Measurements from ENCODE around the gene CUEDC1. TPM values are rescaled to one million over a fixed set of nuclear protein-coding genes. Genes with fewer than 3 reads are reported as not detected.
"Not testable (repeated sequence)": the region's sequence is repeated elsewhere in the genome, so short reads cannot be mapped to it uniquely, and the experiment has no call there.

CUEDC1 gene
- total RNA-seq, 1 donor from 2014 or later, result 3.2 TPM

DNA sequence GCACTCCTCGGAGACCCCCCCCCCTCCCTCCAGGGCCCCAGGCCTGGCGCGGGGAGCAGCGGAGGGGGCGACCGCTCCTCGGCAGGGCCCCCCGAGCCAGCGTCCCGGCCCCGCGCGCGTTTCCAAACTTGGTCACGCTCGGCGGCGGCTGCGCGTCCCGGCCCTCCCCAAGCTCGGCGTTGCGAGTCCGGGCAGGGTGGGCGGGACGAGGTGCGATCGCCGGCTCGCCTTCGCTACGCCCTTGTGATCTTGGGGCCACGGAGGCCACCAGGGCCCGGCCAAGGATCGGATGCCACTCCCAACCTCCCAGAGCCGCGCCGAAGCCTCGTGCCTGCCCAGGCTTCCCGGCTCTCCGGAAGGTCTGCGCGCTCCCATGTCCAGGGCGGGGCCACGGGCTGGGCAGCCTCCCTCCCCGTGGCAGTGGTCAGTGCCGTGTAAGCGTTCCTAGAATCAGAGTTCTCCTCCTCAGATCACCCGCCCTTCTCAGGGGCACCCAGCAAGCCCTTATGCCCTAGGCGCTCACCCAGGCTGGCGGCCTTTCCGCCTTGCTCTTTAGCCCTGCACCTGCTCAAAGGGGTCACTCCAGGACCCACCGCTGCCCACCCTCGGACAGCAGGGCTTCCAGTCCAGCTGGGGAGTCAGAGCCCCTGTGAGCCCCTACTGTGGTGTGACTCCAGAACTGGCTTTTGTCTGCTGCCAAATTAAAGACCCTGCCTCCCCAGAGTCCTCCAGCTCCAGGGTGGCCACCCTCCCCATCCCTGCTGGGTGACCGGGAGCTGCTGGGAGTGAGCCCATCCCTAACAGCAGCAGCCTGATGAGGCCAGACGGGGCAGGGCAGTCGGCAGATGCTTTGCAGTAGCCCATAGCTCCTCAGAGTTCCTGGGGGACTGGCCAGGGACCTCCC is 93.2 kb downstream of the CUEDC1 start:
- peak; percentile 47 to 53 for DNase-seq (ENCODE audit: low read depth in 2 of 2)

DNA sequence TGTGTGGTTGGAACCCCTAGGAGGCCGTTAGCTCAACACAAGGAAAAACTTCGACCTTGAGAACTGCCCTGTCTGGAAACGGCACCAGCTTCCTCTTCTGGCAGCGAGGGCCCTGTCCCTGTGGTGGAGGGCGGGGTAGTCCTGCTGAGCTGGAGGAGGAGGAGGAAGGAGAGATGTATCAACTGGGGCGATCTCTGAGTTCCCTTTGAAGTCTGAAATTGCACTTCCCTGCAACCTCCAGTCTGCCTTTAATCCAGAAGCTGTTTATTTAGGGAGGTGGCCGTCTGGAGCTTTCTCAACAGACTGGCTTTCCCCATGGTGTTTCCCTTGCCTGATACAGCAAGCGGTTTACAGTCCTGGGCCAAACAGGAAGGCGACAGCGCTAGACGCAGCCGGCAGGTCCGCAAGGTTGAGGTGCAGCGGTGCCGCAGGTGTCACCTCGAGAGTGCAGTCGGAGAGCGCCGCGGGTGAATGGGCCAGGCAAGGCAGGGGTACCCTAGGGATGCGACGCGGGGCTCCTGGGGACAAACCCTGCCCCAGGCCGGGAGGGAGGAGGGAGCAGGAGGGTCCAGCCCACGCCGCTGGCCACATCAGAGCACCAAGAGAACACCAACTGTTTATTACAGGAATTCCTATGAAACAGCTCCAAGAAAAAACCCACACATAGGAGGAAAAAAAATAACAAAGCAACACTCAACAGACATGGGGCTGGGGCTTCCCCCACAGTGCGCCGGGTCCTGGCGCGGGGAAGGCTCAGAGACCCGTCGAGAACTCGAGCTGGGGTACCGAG is 94.0 kb downstream of the CUEDC1 start:
- peak in 1 of 2 donors; percentile 45 for DNase-seq (ENCODE audit: low read depth in 2 of 2)

DNA sequence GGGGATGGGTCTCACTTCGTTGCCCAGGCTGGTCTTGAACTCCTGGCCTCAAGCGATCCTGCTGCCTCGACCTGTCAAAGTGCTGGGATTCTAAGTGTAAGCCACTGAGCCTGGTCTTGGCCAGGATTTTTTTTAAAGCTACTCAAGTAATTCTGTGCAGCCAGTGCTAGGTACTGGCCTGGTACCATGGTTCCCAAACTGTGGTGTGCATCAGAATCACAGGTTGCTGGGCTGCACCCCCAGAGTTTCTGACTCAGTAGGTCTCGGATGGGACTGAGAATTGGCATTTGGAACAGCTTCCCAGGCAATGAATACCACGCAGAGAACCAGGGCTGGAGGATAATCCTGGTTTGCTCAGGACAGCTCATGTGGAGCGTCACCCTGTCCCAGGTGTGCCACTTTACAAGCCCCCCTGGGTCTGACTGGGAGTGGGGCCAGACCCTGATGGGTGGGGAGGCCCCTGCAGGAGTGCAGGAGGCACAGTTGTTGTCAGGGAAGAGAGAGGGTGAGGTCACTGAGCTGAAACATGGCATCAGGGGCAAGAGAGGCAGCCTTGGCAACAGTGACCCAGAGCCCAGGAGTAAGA is 94.7 kb downstream of the CUEDC1 start:
- no peak for DNase-seq (ENCODE audit: low read depth in 2 of 2)

DNA sequence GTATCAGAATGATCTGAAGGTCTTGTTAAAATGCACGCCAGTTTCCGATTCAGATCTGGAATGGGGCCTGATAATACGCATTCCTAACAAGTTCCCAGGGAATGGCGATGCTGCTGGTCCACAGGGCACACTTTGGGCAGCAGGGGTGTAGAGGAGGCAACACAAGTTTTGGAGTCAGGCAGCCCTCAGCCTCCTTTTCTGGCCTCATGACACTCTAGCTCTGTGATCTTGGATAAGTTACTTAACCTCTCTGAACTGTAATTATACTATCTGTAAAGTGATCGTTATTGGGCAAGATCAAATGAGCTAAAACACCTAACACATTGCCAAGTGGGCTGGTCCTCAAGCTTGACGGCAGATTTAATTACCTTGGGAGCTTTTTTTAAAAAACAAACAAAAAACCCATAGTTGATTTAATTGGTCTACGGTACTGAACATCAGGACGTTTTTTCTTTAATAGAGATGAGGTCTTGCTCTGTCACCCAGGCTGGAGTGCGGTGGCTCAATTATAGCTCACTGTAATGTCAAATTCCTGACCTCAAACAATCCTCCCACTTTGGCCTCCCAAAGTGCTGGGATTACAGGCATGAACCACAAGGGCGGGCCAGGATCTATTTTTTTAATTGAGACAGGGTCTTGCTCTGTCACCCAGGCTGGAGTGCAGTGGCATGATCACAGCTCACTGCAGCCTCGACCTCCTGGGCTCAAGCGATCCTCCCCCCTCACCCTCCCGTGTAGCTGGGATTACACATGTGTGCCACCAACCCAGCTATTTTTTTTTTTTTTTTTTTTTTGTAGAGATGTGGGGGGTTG is 95.4 kb downstream of the CUEDC1 start:
- no peak for DNase-seq (ENCODE audit: low read depth in 2 of 2)

DNA sequence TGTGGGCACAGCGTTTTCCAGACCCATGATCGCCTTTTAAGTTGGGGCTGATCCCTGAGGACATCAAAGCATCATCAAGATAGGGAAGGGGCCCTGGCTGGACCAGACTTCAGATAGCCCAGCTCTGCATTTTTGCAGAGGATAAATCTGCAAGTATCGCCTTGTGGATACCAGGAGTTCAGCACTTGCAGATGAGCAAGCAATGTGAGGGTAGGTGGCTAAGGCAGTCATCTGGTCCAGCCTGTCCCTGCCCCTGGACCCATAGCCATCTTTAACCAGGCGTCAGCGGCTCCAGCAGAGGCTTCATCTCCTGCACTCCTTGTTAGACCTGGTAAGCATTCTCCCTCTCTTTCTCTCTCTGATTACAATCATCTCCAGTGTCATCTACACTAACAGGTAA is 96.4 kb downstream of the CUEDC1 start:
- no peak for DNase-seq (ENCODE audit: low read depth in 2 of 2)

DNA sequence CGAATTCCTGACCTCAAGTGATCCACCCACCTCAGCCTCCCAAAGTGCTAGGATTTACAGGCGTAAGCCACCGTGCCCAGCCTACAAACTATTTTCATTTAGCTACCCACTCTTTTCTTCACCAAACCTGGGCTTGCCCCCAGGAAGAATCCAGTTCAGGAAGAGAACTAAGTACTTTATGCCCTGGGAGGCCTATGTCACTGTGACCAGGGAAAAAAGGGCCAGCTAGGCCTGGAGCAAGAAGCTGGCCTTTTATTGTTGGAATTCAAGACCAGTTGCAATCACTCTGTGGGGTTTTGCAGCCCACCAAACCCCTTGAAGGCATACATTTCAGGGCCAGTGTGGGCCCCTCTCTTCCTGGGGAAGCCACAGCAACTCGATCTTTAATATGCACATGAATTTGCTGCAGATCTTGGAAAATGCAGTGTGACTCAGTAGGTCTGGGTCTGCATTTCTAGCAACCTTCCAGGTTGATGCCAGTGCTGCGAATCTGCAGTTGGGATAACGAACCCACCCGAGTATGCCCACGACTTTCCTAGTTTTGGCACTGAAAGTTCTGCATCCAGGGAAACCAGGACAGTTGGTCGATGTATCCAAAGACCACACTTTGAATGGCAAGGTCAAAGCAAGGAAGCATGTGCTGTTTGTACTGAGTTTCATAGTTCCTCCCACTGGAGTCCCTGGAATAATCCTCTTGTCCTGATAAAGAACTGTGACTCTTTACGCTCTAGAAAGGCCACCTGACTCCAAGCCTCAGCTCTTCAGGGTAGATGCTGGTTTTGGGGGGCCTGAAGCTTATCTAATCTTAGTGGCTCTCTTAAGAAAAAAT is 98.2 kb downstream of the CUEDC1 start:
- DNase-seq (ENCODE audit: low read depth in 2 of 2), result no peak

DNA sequence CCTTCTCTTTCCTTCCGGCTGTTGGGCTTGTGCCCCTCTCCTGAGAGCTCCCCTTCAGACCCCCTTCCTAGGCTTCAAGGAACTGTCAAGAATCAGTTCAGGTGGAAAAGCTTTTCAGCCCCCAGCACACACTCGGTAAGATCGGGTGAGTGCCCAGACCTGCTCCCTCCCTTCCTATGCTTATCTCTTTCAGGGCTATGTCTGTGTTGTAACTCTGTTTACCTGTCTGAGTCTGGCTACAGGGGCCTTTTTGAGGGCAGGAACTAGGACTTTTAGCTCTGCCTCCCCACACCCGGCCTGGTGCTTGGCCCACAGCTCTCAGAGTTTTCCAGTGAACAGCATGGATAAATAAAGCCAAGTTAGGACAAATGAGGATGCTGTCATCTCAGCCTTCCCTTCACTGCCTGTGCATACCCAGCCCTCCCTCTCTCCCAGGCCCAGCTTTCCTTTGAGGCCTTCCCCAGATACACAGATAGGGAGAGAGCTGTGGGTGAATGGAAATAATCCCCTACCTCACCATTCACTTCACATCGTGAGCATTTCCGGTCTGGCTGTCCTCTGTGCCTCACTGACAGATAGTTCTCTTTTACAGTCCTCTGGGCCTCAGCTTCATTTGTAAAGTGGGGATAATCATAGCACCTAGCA is 99.7 kb downstream of the CUEDC1 start:
- no peak for DNase-seq (ENCODE audit: low read depth in 2 of 2)

DNA sequence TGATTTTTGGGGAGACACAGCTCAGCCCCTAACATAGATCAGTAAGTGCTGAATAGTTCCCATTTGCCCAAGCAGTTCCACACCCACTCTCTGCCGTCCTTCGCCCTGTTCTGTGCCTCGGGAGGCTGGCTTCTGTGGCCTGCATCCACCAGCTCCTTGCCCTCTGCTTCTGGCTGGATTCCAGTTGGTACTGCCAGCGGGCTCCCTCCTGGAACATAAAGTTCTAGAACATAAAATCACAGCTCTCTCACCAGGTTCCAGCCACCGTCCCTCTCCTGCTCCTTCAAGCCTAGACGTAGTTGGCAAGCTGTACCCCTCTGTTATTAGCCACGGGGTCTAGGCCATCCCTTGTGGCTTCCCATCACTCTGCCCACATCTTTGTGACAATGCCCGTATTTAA is 101.5 kb downstream of the CUEDC1 start:
- no peak for DNase-seq (ENCODE audit: low read depth in 2 of 2)

DNA sequence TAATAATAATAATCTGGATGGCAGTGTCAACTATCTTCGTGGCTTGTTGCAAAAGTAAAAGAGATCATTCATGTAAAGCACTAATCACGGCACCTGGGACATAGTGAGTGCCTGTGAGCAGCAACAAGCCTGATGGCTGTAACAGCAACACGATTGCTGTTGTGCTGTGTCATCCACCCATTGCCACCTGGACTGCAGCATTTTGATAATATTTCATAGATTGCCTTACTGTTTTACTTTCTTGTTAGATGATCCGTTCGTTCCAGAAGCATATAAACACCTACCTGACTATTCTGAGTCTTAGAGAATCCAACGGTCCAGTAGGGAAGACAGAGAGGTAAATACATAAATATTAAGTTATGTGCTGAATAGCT is 102.3 kb downstream of the CUEDC1 start:
- DNase-seq (ENCODE audit: low read depth in 2 of 2), result no peak

DNA sequence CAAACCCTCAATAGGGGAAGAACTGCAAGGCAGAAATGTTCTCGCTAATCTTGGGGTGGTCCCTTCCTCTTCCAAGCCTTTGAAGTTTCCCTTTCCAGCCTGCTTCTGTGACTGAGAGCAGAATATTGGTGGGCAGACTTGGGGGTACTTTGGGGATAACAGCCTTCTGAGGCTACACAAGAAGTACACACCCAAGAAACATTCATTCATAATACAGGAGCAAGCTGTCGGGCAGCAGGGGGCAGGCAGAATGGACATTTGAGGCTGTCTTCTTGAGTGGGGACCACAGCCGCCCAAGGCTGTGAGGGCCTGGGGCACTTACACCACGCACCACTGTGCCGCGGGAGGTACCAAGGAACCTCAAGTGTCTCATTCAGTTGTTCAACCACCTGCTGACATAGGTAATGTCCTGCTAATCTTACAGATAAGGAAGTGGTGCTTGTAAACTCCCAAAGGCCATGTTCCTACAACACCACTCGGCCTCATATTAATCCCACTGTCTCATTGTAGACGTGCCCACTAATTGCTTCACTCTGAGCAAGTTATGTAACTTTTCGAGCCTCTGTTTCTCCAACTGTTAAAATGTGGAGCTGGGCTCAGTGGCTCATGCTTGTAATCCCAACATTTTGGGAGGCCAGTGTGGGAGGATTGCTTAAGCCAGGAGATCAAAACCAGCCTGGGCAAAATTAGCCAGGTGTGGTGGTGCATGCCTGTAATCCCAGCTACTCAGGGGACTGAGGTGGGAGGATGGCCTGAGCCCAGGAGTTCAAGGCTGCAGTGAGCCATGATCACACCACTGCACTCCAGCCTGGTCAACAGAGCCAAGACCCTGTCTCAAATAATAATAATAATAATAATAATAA is 102.9 kb downstream of the CUEDC1 start:
- no peak for DNase-seq (ENCODE audit: low read depth in 2 of 2)

DNA sequence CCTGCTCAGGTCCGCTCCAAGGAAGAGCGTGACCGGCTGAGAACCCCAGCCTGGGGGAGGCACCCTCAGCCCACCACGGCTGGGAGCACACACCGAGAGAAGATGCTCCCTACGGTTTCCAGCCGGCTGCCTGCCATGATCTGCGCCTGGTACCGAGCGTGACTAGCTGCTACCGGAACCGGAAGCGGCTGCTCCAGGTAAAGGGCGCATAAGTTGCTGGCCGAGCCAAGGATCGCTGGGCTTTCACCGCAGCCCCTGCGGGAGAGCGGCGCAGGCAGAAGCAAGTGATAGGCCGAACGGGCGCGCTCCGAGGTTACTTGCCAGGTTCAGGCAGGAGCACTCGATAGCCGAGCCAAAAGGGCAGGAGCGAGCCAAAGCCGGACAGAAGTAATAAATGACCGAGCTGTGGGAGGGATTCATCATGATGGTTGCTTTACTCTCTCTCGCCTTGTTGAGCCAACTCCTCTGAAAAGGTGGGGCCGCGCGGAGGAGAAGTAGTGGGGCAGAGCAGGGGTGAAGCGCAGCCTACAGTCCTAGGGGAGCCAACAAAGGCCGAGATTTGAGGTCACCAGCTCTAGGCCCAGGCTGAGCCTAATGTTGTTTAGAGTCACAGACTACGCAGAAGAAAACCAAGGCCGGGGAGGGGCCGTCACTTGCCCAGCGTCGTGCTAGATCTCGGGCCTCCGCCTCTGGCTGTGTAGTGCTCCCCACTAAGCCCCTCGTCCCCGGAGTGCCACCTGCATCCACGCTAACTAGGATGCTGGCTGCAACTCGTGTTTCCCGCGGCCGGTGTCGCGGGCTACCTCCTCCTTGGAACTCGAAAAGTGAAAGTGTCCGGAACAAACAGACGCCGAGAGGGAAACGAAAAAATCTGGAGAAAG is 105.1 kb downstream of the CUEDC1 start, which contains the start of gene MRPS23:
Gene MRPS23 (minus strand): TSS at position 171 of the 881 bp plus-strand sequence. CDS start 34 bp downstream, at position 137.
- DNase-seq (ENCODE audit: low read depth in 2 of 2), result peak; percentile 99

DNA sequence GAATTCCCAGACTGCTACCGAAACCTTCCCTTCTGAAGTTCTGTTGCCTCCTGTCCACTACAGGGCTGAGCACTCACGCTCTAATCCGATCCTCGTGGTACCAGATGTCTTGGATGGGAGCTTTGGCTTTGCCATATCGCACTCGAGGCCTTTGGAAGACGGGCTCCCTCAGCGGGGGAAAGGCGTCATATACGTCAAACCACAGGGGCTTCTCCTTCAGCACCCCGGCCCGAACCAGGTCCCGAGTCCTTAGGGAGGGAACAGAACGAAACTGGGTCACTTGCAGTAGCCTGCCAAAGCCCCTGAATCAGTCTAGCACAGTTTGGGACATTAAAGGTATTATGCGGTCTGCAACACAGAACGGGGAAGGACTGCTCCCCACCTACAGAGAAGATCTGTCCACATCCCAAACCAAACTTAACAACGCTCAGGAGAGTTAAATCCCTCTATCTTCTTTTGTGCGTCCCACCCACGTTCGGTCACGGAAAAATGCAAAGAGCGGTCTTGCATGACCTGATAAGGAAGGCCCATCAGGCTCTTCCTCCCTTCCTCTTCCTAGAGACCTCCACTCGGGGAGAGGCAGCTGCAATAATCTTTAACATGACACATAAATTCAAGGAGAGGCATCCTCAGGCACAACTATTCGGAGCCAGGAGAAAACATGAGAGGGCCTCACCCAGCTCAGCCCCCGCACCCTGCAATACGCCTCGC is 105.9 kb downstream of the CUEDC1 start:
- no peak for DNase-seq (ENCODE audit: low read depth in 2 of 2)

DNA sequence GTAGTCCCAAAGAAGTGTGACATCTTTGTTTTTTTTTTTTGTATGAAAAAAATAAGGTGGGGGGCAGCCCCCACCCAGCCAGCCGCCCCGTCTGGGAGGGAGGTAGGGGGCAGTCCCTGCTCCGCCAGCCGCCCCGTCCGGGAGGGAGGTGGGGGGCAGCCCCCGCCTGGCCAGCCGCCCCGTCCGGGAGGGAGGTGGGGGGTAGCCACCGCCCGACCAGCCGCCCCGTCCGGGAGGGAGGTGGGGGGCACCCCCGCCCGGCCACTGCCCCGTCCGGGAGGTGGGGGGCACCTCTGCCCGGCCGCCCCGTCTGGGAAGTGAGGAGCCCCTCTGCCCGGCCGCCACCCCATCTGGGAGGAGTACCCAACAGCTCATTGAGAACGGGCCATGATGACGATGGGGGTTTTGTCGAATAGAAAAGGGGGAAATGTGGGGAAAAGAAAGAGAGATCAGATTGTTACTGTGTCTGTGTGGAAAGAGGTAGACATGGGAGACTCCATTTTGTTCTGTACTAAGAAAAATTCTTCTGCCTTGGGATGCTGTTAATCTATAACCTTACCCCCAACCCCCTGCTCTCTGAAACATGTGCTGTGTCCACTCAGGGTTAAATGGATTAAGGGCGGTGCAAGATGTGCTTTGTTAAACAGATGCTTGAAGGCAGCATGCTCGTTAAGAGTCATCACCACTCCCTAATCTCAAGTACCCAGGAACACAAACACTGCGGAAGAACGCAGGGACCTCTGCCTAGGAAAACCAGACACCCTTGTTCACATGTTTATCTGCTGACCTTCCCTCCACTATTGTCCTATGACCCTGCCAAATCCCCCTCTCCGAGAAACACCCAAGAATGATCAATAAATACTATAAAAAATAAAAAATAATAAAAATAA is 108.9 kb downstream of the CUEDC1 start:
- DNase-seq (ENCODE audit: low read depth in 2 of 2), result not testable (repeated sequence)

DNA sequence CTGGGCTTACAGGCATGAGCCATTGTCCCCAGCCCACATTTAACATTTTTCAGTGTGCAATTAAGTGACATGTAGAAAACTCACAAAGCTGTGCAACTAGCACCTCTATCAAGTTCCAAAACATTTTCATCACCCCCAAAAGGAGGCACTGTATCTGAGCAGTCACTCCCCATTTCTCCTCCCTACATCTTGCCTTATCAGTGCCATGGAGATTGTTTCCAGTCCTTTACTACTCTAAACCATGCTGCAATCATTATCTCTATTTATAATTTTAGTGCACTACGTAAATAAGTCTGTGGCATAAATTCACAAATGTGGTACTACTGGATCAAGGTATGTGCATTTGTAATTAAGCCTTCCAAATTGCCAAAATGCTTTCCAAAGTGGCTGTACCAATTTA is 112.9 kb downstream of the CUEDC1 start:
- no peak for DNase-seq (ENCODE audit: low read depth in 2 of 2)

DNA sequence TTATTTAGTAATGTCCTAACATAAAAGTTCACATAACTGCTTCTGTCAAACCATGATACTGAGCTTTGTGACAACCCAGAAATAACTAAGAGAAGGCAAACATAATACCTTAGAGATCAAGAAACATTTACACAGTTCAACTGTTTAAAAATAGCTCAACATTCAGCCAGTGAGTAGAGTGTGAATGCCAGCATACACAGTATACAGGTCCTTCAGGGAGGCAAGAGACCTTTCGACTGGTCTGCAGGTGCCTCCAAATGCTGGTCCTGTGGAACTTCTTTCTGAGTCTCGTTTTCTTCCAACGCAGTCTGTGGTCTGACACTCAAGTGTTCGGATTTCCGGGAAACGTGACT is 115.7 kb downstream of the CUEDC1 start:
- DNase-seq (ENCODE audit: low read depth in 2 of 2), result no peak

DNA sequence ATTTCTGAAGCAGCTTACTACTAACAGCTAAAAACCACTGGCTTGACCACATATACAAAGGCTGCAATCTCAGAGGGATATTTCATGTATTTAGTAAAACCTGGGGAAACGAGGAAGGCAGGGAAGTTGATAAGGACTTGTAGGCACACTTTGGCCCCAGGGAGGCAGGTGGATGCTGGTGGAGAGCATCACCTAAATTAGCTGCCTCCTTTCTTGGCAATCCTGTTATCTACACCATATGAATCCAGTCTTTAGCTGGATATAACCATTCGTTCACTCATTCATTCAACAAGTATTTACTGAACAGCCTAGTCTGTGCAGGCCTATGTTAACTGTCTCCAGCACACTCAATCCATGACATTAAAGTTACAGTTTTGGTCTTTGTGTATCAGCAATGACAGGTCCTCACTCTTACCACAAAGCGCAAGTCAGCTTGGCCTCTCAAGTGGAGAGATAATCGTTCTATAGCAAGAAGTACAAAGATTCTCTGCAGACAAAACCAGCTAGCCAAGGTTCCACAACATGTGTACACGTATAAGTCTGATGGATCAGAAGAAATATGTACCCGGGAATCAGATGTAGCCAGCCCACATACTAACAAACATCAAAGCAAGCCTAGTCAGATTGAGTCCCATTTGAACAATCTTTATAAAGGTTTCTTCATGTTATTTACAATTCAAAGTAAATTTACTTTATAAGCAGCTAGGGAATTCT is 116.2 kb downstream of the CUEDC1 start:
- DNase-seq (ENCODE audit: low read depth in 2 of 2), result no peak

Data from lung microvascular endothelial cell (primary cell).